B cell (primary cell): Measurements from ENCODE around the gene DHX8. TPM values are rescaled to one million over a fixed set of nuclear protein-coding genes. Genes with fewer than 3 reads are reported as not detected.

Source experiments
- ATAC-seq: fragments of 200-7000 bp; cut with Tn5 transposase; one replicate; pipeline ENCODE4 v1.10.0; 2021; ENCODE audit warnings: low read depth, mild to moderate bottlenecking, moderate number of reproducible peaks, moderate library complexity
- CTCF ChIA-PET: fragments of 350-600 bp; sonication (Branson Sonifier 250); formaldehyde crosslinking; loops from one replicate; lab custom pipeline; 2021; ENCODE audit warnings: antibody characterized with exemption, inconsistent platforms; lab: Charles Lee
- POLR2A ChIA-PET: fragments of 350-600 bp; sonication (Branson Sonifier 250); formaldehyde crosslinking; loops from one replicate; lab custom pipeline; 2021; ENCODE audit warnings: antibody characterized with exemption; lab: Charles Lee
- DNase-seq: peaks from one replicate; pipeline ENCODE4 v3.0.0; 2013
- H2AFZ ChIP-seq: 2 replicates; pipeline ENCODE4 v1.6.1; 2012; ENCODE audit warnings: mild to moderate bottlenecking, low read depth, low read length; ENCODE audit not compliant: insufficient read depth, poor library complexity, severe bottlenecking
- H3K27ac ChIP-seq, 2 donors: 1 replicate in 1 of 2; 2 replicates in 1 of 2; pipeline ENCODE4 v1.5.1; 2012 to 2013; ENCODE audit warnings: low read length in 2 of 2, mild to moderate bottlenecking in 2 of 2, moderate library complexity in 1 of 2
- H3K27me3 ChIP-seq, 4 experiments: fragments of 200-600 bp in 1 of 4; sonication (generic) in 1 of 4; replicated peaks in 1 of 4; 1 replicate in 2 of 4; 2 replicates in 2 of 4; pipeline versions ENCODE4 v1.6.1 to v1.7.0; 2013 to 2016; ENCODE audit warnings: low read length in 3 of 4, mild to moderate bottlenecking in 2 of 4, mixed read lengths in 1 of 4, moderate library complexity in 1 of 4; ENCODE audit not compliant: insufficient read depth in 4 of 4, control insufficient read depth in 3 of 4; ENCODE audit errors: control extremely low read depth in 1 of 4
- H3K36me3 ChIP-seq, 2 experiments: replicated peaks in 1 of 2; 1 replicate in 1 of 2; 2 replicates in 1 of 2; pipeline versions ENCODE4 v1.6.1 to v1.7.1; 2013; ENCODE audit warnings: low read length in 1 of 2; ENCODE audit not compliant: insufficient read depth in 2 of 2, control insufficient read depth in 1 of 2; ENCODE audit errors: control extremely low read depth in 1 of 2, extremely low read depth in 1 of 2
- H3K4me1 ChIP-seq, 2 donors: fragments of 200-600 bp in 1 of 2; sonication (generic) in 1 of 2; 1 replicate in 1 of 2; 2 replicates in 1 of 2; pipeline versions ENCODE4 v1.5.1 to v1.6.1; 2013 to 2017; ENCODE audit warnings: low read length in 2 of 2; ENCODE audit not compliant: control insufficient read depth in 2 of 2, insufficient read depth in 2 of 2
- H3K4me2 ChIP-seq: replicated peaks from 2 replicates; pipeline ENCODE3; 2012; ENCODE audit warnings: mild to moderate bottlenecking, low read depth, low read length; ENCODE audit not compliant: poor library complexity, severe bottlenecking
- H3K4me3 ChIP-seq, 5 experiments: fragments of 200-600 bp in 1 of 5; sonication (generic) in 1 of 5; 1 replicate in 3 of 5; 2 replicates in 2 of 5; pipeline versions ENCODE4 v1.5.1 to v1.7.0; 2011 to 2016; ENCODE audit warnings: low read length in 4 of 5, mild to moderate bottlenecking in 4 of 5, low read depth in 2 of 5, control low read depth in 1 of 5, moderate library complexity in 1 of 5; ENCODE audit not compliant: insufficient read depth in 1 of 5; ENCODE audit errors: control extremely low read depth in 1 of 5, extremely low read depth in 1 of 5
- H3K79me2 ChIP-seq: fragments of 200-600 bp; sonication (generic); one replicate; pipeline ENCODE4 v1.6.0; 2016; ENCODE audit warnings: low read length; ENCODE audit not compliant: control insufficient read depth, insufficient read depth
- H3K9ac ChIP-seq: fragments of 200-600 bp; sonication (generic); 2 replicates; pipeline ENCODE4 v1.6.1; 2017; ENCODE audit warnings: mild to moderate bottlenecking, low read length, moderate library complexity
- H3K9me3 ChIP-seq, 3 donors: one replicate each; pipeline versions ENCODE4 v1.6.1 to v1.7.1; 2013; ENCODE audit warnings: low read length in 2 of 3; ENCODE audit not compliant: control insufficient read depth in 2 of 3, insufficient read depth in 1 of 3; ENCODE audit errors: control extremely low read depth in 1 of 3
- H4K20me1 ChIP-seq: 2 replicates; pipeline ENCODE4 v1.6.0; 2012; ENCODE audit warnings: mild to moderate bottlenecking, low read length; ENCODE audit not compliant: insufficient read depth, control insufficient read depth, poor library complexity, severe bottlenecking
- H3K27ac Mint-ChIP-seq: one replicate; pipeline ENCODE4 v1.8.0; 2021; ENCODE audit warnings: mixed read lengths
- H3K27me3 Mint-ChIP-seq: one replicate; pipeline ENCODE4 v1.8.0; 2021; ENCODE audit warnings: mixed read lengths
- H3K4me1 Mint-ChIP-seq: one replicate; pipeline ENCODE4 v1.8.0; 2021; ENCODE audit warnings: mixed read lengths
- H3K4me3 Mint-ChIP-seq: one replicate; pipeline ENCODE4 v1.8.0; 2021; ENCODE audit warnings: mixed read lengths
- H3K9me3 Mint-ChIP-seq: one replicate; pipeline ENCODE4 v1.8.0; 2022; ENCODE audit warnings: mixed read lengths; ENCODE audit not compliant: insufficient read depth
- EZH2 ChIP-seq: IDR thresholded peaks from 2 replicates; pipeline ENCODE4 v1.6.1; 2012; ENCODE audit warnings: borderline replicate concordance, low read depth, mild to moderate bottlenecking, moderate library complexity, low read length; ENCODE audit not compliant: insufficient read depth, poor library complexity, severe bottlenecking
- WGBS: methylation state at CpG from one replicate; pipeline ENCODE4 v1.1.5; 2013; ENCODE audit warnings: missing lambda C conversion rate; ENCODE audit not compliant: insufficient coverage; 5-methylcytosine and 5-hydroxymethylcytosine counted together
- intact Hi-C: fragments of 100-400 bp; cut with micrococcal nuclease; formaldehyde crosslinking; loops from one replicate; pipeline ENCODE4 v1.10.0; 2022
- polyA plus RNA-seq: library from polyadenylated mRNA; depleted of rRNA; stranded (reverse); fragments of >200 nt; gene quantifications from 2 replicates; pipeline ENCODE4 v1.2.3, GENCODE V29; 2012
- total RNA-seq, 2 donors: library from RNA; stranded (reverse); fragments of 120-200 nt in 1 of 2; gene quantifications; 1 replicate in 1 of 2; 2 replicates in 1 of 2; pipeline versions ENCODE4 v1.2.3 to v1.2.4, GENCODE V29; 2013 to 2022
- TF ChIP-seq, protein P1 (sequence below): fragments of 200-600 bp; IDR thresholded peaks from one replicate; pipeline ENCODE4 v1.8.0; 2022; ENCODE audit warnings: antibody characterized with exemption, mild to moderate bottlenecking

The DHX8 gene
- total and polyA plus RNA-seq, 2 donors (not counting 1 experiment from before 2014, with no cell fraction given): 17.9 to 63.3 TPM

DNA sequence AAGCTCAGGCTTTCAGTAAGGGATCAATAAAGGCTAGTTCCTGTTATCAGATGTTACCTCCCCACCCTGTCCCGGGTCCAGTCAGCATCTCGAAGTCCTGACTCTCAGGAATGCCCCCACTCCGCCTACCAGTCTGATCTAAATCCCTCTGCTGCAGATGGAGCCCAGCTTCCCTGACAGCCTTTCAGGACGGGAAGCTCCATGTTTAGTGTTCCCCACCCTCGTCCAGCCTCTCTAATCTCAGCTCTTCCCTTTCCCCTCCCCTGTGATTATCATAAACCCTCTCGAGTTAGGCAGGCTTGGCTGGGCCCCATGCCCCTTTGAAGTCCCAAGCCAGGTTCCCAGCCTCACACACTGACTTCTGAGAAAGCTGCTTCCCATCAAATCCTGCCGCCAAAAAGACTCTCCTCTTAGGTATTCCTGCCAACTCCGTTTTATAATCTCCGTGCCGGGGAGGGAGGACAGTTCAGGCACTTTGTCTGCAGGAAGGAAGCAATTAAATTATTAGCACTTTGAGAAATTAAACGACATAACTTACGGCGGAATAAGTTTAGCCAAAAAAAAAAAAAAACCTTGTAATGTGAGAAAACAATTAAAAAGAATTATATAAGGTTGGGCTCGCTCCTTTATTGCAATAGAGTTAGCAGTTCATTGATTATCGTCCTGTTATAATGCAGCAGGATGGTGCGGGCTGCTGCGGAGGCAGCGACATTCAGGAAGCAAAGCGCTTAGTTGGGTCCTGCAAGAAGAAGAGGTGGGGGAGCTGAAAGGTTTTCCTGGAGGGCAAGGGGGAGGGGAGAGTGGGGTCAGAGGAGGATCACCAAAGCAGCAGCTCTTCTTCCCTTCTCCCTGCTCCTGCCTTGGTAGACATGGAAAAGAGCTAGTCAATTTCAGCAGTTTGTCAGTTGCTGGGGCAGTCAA lies 79.2 kb downstream of the DHX8 start:
- no peak for ATAC-seq
- Mint-ChIP-seq H3K27ac (no peak overlapping the region), H3K4me3 (no peak overlapping the region), H3K27me3 (peaks cover 46% of the 10 kb centered on the region), H3K9me3 (no peaks in the 10 kb centered on the region), H3K4me1 (no peaks in the 10 kb centered on the region)
- H3K4me1 ChIP-seq: no peaks in the 10 kb centered on the region
- H3K9me3 ChIP-seq: no peaks in the 10 kb centered on the region
- H4K20me1 ChIP-seq: no peaks in the 10 kb centered on the region
- WGBS: 25% methylated on average over 12 of the region's 19 CpGs
- no peak overlapping the region for H3K4me2 ChIP-seq
- DNase-seq: no peak
- ChIA-PET POLR2A (no interaction called here), CTCF (interaction anchor here (1.0 to 1.8 kb wide), 4 partner anchors 14 to 203 kb away, joined by 3 to 5 read pairs (median 4); no protein-coding TSS in a partner anchor)
- H3K9ac ChIP-seq: no peak overlapping the region
- H3K27me3 ChIP-seq: peaks cover 0 to 30% (median 17%) of the 10 kb centered on the region in 4 experiments
- no peaks in the 10 kb centered on the region for H3K36me3 ChIP-seq
- H2AFZ ChIP-seq: no peak overlapping the region
- no peaks in the 10 kb centered on the region for H3K79me2 ChIP-seq
- no peak overlapping the region for H3K27ac ChIP-seq
- intact Hi-C loops: no loop called here
- TF ChIP-seq, protein P1, sequence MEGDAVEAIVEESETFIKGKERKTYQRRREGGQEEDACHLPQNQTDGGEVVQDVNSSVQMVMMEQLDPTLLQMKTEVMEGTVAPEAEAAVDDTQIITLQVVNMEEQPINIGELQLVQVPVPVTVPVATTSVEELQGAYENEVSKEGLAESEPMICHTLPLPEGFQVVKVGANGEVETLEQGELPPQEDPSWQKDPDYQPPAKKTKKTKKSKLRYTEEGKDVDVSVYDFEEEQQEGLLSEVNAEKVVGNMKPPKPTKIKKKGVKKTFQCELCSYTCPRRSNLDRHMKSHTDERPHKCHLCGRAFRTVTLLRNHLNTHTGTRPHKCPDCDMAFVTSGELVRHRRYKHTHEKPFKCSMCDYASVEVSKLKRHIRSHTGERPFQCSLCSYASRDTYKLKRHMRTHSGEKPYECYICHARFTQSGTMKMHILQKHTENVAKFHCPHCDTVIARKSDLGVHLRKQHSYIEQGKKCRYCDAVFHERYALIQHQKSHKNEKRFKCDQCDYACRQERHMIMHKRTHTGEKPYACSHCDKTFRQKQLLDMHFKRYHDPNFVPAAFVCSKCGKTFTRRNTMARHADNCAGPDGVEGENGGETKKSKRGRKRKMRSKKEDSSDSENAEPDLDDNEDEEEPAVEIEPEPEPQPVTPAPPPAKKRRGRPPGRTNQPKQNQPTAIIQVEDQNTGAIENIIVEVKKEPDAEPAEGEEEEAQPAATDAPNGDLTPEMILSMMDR: no peak
- TF ChIP-seq EZH2: no peak
- H3K4me3 ChIP-seq: no peak overlapping the region
